HG02571 (cell line): ENCODE measurements around the gene TTF2.

Experiments used
- ATAC-seq: cut with Tn5 transposase; IDR thresholded peaks from one replicate; pipeline ENCODE4 v1.9.1; 2021; ENCODE audit warnings: mild to moderate bottlenecking, moderate library complexity; ENCODE audit not compliant: unreplicated experiment

Gene TTF2

GRCh38 chr1:117059678-117060440 is at the start of gene TTF2:
Gene TTF2, plus strand, starts transcription at chr1:117060326. Its CDS starts 21 bp downstream, at chr1:117060347.
- peak; percentile 95 for ATAC-seq

- ATAC-seq, result no peak
Measured at GRCh38 chr1:117011334-117011733, 48.8 kb upstream of the TTF2 start.

- ATAC-seq, result no peak
Measured at GRCh38 chr1:117013309-117013858, 46.7 kb upstream of the TTF2 start.

- no peak for ATAC-seq
Measured at GRCh38 chr1:117014209-117014608, 45.9 kb upstream of the TTF2 start.

GRCh38 chr1:117015724-117016123 is 44.4 kb upstream of the TTF2 start:
- no peak for ATAC-seq

GRCh38 chr1:117017062-117017461 is 43.1 kb upstream of the TTF2 start:
- no peak for ATAC-seq

- peak; percentile 70 for ATAC-seq
Measured at GRCh38 chr1:117017648-117018047, 42.5 kb upstream of the TTF2 start.

GRCh38 chr1:117020526-117021156 is 39.5 kb upstream of the TTF2 start:
- ATAC-seq, result no peak

- ATAC-seq, result no peak
Measured at GRCh38 chr1:117022114-117022513, 38.0 kb upstream of the TTF2 start.

- ATAC-seq, result no peak
Measured at GRCh38 chr1:117025568-117025967, 34.6 kb upstream of the TTF2 start.

- no peak for ATAC-seq
Measured at GRCh38 chr1:117026361-117026760, 33.8 kb upstream of the TTF2 start.

GRCh38 chr1:117029685-117030084 is 30.4 kb upstream of the TTF2 start:
- ATAC-seq, result no peak

- ATAC-seq, result no peak
Measured at GRCh38 chr1:117030271-117030877, 29.8 kb upstream of the TTF2 start.

GRCh38 chr1:117032266-117032665 is 27.9 kb upstream of the TTF2 start:
- no peak for ATAC-seq

GRCh38 chr1:117032681-117033539 is 27.2 kb upstream of the TTF2 start:
- no peak for ATAC-seq

GRCh38 chr1:117033772-117034171 is 26.4 kb upstream of the TTF2 start:
- ATAC-seq, result no peak

GRCh38 chr1:117034791-117035290 is 25.3 kb upstream of the TTF2 start:
- ATAC-seq, result no peak

- no peak for ATAC-seq
Measured at GRCh38 chr1:117036018-117036461, 24.1 kb upstream of the TTF2 start.

GRCh38 chr1:117037802-117038201 is 22.3 kb upstream of the TTF2 start:
- ATAC-seq, result no peak

GRCh38 chr1:117038236-117038635 is 21.9 kb upstream of the TTF2 start:
- ATAC-seq, result no peak

GRCh38 chr1:117044217-117044616 is 15.9 kb upstream of the TTF2 start:
- no peak for ATAC-seq
